Peyer's patch (tissue), 4 donors: ENCODE measurements around the gene ASPDH. TPM values are rescaled to one million over a fixed set of nuclear protein-coding genes. Genes with fewer than 3 reads are reported as not detected.

ENCODE experiments used
- DNase-seq, 3 donors: peaks; one replicate each; pipeline ENCODE4 v3.0.0-alpha.2; 2017 to 2019
- H3K27ac ChIP-seq, 4 donors: fragments of 200-600 bp; sonication (generic); one replicate each; pipeline ENCODE4 v1.5.1; 2016 to 2019
- H3K27me3 ChIP-seq, 2 donors: fragments of 200-600 bp; sonication (generic); one replicate each; pipeline ENCODE4 v1.5.1; 2019
- H3K36me3 ChIP-seq, 3 donors: fragments of 200-600 bp; sonication (generic); one replicate each; pipeline ENCODE4 v1.5.1; 2016 to 2019
- H3K4me1 ChIP-seq, 4 donors: fragments of 200-600 bp; sonication (generic); one replicate each; pipeline ENCODE4 v1.5.1; 2016 to 2019
- H3K4me3 ChIP-seq, 4 donors: fragments of 200-600 bp; sonication (generic); 1 replicate in 3 of 4; 2 replicates in 1 of 4; pipeline ENCODE4 v1.5.1; 2016 to 2019; ENCODE audit warnings: mild to moderate bottlenecking in 1 of 4
- H3K9me3 ChIP-seq, 4 donors: fragments of 200-600 bp; sonication (generic); one replicate each; pipeline ENCODE4 v1.5.1; 2016 to 2019; ENCODE audit warnings: mild to moderate bottlenecking in 1 of 4
- POLR2A ChIP-seq, 2 donors: fragments of 450-650 bp; IDR thresholded peaks; one replicate each; pipeline ENCODE4 v1.5.1; 2017; ENCODE audit warnings: antibody characterized with exemption in 2 of 2, mild to moderate bottlenecking in 2 of 2, moderate library complexity in 2 of 2
- total RNA-seq, 4 donors: library from RNA; depleted of rRNA; stranded (reverse); fragments of >200 nt; gene quantifications; one replicate each; pipeline ENCODE4 v1.1.0, GENCODE V29; 2016
- TF ChIP-seq, protein P1 (sequence below), 6 experiments: fragments of 450-650 bp in 4 of 6; fragments of 200-600 bp in 2 of 6; sonication (generic) in 1 of 6; IDR thresholded peaks; one replicate each; pipeline ENCODE4 v1.5.1; 2017 to 2019; ENCODE audit warnings: antibody characterized with exemption in 6 of 6, mild to moderate bottlenecking in 3 of 6, moderate library complexity in 1 of 6

The ASPDH gene
- total RNA-seq, 4 donors from 2014 or later, result 1.6 to 31.9 (median 4.5) TPM; not detected in 1

- Histone ChIP-seq H3K27ac (no peak overlapping the region), H3K4me3 (no peak overlapping the region)
- peak in 1 of 3 donors; percentile 59 for DNase-seq
These were observed 48.7 kb downstream of the ASPDH start for GRCh38 chr19:50465000-50465399.

DNA sequence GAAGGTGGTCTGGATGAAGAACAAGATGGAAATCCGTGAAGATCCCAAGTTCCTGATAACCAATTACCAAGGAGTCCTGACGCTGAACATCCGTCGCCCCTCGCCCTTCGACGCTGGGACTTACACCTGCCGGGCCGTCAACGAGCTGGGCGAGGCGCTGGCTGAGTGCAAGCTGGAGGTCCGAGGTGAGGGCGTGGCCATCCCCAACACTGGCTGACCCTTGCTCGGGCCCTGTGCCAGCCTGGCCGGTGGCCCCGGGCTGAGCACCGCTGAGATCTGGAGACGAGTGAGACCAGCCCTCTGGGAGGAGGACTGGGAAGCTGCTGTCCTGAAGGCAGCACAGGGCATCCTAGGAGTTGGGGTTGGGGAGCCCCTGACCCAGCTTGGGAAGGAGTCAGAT, 49.4 kb downstream of the ASPDH start:
- H3K36me3 ChIP-seq, result no peaks in the 10 kb centered on the region
- no peak for DNase-seq
- TF ChIP-seq, protein P1, sequence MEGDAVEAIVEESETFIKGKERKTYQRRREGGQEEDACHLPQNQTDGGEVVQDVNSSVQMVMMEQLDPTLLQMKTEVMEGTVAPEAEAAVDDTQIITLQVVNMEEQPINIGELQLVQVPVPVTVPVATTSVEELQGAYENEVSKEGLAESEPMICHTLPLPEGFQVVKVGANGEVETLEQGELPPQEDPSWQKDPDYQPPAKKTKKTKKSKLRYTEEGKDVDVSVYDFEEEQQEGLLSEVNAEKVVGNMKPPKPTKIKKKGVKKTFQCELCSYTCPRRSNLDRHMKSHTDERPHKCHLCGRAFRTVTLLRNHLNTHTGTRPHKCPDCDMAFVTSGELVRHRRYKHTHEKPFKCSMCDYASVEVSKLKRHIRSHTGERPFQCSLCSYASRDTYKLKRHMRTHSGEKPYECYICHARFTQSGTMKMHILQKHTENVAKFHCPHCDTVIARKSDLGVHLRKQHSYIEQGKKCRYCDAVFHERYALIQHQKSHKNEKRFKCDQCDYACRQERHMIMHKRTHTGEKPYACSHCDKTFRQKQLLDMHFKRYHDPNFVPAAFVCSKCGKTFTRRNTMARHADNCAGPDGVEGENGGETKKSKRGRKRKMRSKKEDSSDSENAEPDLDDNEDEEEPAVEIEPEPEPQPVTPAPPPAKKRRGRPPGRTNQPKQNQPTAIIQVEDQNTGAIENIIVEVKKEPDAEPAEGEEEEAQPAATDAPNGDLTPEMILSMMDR (IDR thresholded peaks at IDR 0.05), result no peak
- no peak for TF ChIP-seq POLR2A (IDR thresholded peaks at IDR 0.05)
- peaks cover 0 to 7% (median 0%) of the 10 kb centered on the region in 4 donors for H3K4me1 ChIP-seq
- no peak overlapping the region for H3K4me3 ChIP-seq
- H3K27ac ChIP-seq, result no peak overlapping the region
- H3K27me3 ChIP-seq, result no peaks in the 10 kb centered on the region
- H3K9me3 ChIP-seq, result no peaks in the 10 kb centered on the region

More at GRCh38 chr19:50465000-50465399, 48.7 kb downstream of the ASPDH start:
- peaks cover 0 to 6% (median 0%) of the 10 kb centered on the region in 4 donors for H3K4me1 ChIP-seq
- H3K27me3 ChIP-seq, result no peaks in the 10 kb centered on the region
- no peaks in the 10 kb centered on the region for H3K36me3 ChIP-seq
- no peaks in the 10 kb centered on the region for H3K9me3 ChIP-seq
- TF ChIP-seq, protein P1 (IDR thresholded peaks at IDR 0.05), result no peak
- no peak for TF ChIP-seq POLR2A (IDR thresholded peaks at IDR 0.05)

DNA sequence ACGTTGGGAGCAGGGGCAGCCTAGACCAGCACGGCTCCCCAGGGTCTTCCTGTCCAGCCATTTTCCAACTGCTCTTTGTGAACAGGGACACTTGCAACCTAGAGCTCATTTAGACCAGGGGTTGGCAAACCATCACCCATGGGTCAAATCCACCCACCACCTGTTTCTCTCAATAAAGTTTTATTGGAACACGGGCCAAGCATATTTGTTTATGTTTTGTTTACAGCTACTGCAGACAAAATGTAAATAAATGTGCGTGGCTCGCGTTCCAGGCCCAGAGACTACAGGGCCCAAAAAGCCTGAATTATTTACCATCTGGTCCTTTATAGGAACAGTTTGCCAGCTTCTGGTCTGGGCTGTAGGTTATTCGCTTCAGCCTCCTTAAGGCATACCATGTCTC, 50.7 kb downstream of the ASPDH start:
- H3K9me3 ChIP-seq, result no peaks in the 10 kb centered on the region
- TF ChIP-seq POLR2A (IDR thresholded peaks at IDR 0.05), result no peak
- TF ChIP-seq, protein P1 (IDR thresholded peaks at IDR 0.05), result no peak
- peaks cover 0 to 7% (median 0%) of the 10 kb centered on the region in 4 donors for H3K4me1 ChIP-seq
- no peak overlapping the region for H3K4me3 ChIP-seq
- H3K27ac ChIP-seq, result no peak overlapping the region
- no peak for DNase-seq
- no peaks in the 10 kb centered on the region for H3K27me3 ChIP-seq
- no peaks in the 10 kb centered on the region for H3K36me3 ChIP-seq

Other genes with a start within 250 kb of the ASPDH start
- 1 to 10 TPM in 2 of 4 donors, under 1 TPM in 2; 0.18 to 3.3 (median 1.1) TPM for gene KCNC3, start 184.5 kb downstream of the ASPDH start, total RNA-seq
- 10 to 100 TPM in 1 of 4 donors, 1 to 10 TPM in 3; 4.9 to 12.4 (median 8.2) TPM for gene NAPSA, start 148.3 kb downstream of the ASPDH start, total RNA-seq
- 100 to 1,000 TPM in 2 of 4 donors, 10 to 100 TPM in 2; 76.7 to 102 (median 98.9) TPM for gene NR1H2, start 137.5 kb downstream of the ASPDH start, total RNA-seq
- gene POLD1, start 129.6 kb downstream of the ASPDH start, total RNA-seq, result 10 to 100 TPM; 14.9 to 90.0 (median 27.3) TPM
- gene SPIB, start 95.0 kb downstream of the ASPDH start, total RNA-seq, result 10 to 100 TPM; 20.3 to 62.7 (median 24.4) TPM
- not detected for gene MYBPC2, start 81.0 kb downstream of the ASPDH start, total RNA-seq
- gene EMC10, start 37.4 kb downstream of the ASPDH start, total RNA-seq, result 100 to 1,000 TPM in 3 of 4 donors, 10 to 100 TPM in 1; 63.5 to 134 (median 117) TPM
- gene GARIN5A, start 37.1 kb downstream of the ASPDH start, total RNA-seq, result 1 to 10 TPM in 2 of 4 donors, not detected in 2; 2.0 to 2.5 TPM
- 10 to 100 TPM; 10.7 to 41.3 (median 26.6) TPM for gene JOSD2, start 2.7 kb downstream of the ASPDH start, total RNA-seq
- 1 to 10 TPM in 2 of 4 donors, under 1 TPM in 2; 0.35 to 2.0 (median 1.4) TPM for gene LRRC4B, start 54.5 kb upstream of the ASPDH start, total RNA-seq
- 1 to 10 TPM in 1 of 4 donors, not detected in 3; 1.2 TPM for gene SYT3, start 126.0 kb upstream of the ASPDH start, total RNA-seq
- gene C19orf81, start 135.5 kb upstream of the ASPDH start, total RNA-seq, result not detected
- gene SHANK1, start 205.9 kb upstream of the ASPDH start, total RNA-seq, result 1 to 10 TPM in 1 of 4 donors, under 1 TPM in 1, not detected in 2; 0.83 to 1.3 TPM
- gene CLEC11A, start 209.5 kb upstream of the ASPDH start, total RNA-seq, result 1 to 10 TPM in 3 of 4 donors, not detected in 1; 3.3 to 4.6 (median 4.0) TPM